HG02870 (cell line): ENCODE data around the gene DNAJC4.
A peak's percentile ranks its signal among the peaks of the same experiment; 100 is the strongest.

Source experiments
- ATAC-seq: cut with Tn5 transposase; IDR thresholded peaks from one replicate; pipeline ENCODE4 v1.9.1; 2021; ENCODE audit warnings: mild to moderate bottlenecking, moderate library complexity; ENCODE audit not compliant: unreplicated experiment

DNAJC4 gene

GRCh38 chr11:64227405-64227956 is 2.9 kb upstream of the DNAJC4 start:
- ATAC-seq, result no peak

- ATAC-seq, result no peak
These were observed 1.1 kb upstream of the DNAJC4 start for GRCh38 chr11:64229090-64229743.

- no peak for ATAC-seq
These were observed 591 bp upstream of the DNAJC4 start for GRCh38 chr11:64229744-64230170.

- no peak for ATAC-seq
These were observed 627 bp downstream of the DNAJC4 start for GRCh38 chr11:64230985-64231365.

- no peak for ATAC-seq
These were observed 1.2 kb downstream of the DNAJC4 start for GRCh38 chr11:64231546-64231945.

GRCh38 chr11:64232182-64232966 is 2.0 kb downstream of the DNAJC4 start:
- ATAC-seq, result no peak

GRCh38 chr11:64232967-64233315 is 2.6 kb downstream of the DNAJC4 start:
- no peak for ATAC-seq

GRCh38 chr11:64233913-64234586 is 3.7 kb downstream of the DNAJC4 start, which contains the start of gene VEGFB:
Gene VEGFB, plus strand, starts transcription at chr11:64234584. Its CDS starts 250 bp downstream, at chr11:64234834.
- ATAC-seq, result no peak

GRCh38 chr11:64234647-64235379 is 4.5 kb downstream of the DNAJC4 start:
- ATAC-seq, result no peak

GRCh38 chr11:64235437-64236161 is 5.3 kb downstream of the DNAJC4 start:
- ATAC-seq, result no peak

- no peak for ATAC-seq
These were observed 7.2 kb downstream of the DNAJC4 start for GRCh38 chr11:64237484-64237951.

GRCh38 chr11:64238076-64238475 is 7.7 kb downstream of the DNAJC4 start:
- ATAC-seq, result no peak

GRCh38 chr11:64238999-64239398 is 8.7 kb downstream of the DNAJC4 start:
- ATAC-seq, result no peak

GRCh38 chr11:64239662-64240434 is 9.5 kb downstream of the DNAJC4 start:
- peak; percentile 13 for ATAC-seq

- ATAC-seq, result peak; percentile 46
These were observed 10.3 kb downstream of the DNAJC4 start, which contains the start of gene FKBP2 for GRCh38 chr11:64240435-64241240. Gene FKBP2, plus strand, starts transcription at chr11:64241095. Its CDS starts 1,293 bp downstream, at chr11:64242388.

GRCh38 chr11:64241241-64241490 is 10.8 kb downstream of the DNAJC4 start:
- peak; percentile 59 for ATAC-seq

GRCh38 chr11:64241491-64242374 is 11.4 kb downstream of the DNAJC4 start:
- ATAC-seq, result no peak
